GM21786 (cell line): ENCODE results near the gene KRTAP9-3.
"Not testable (repeated sequence)": the region's sequence is repeated elsewhere in the genome, so short reads cannot be mapped to it uniquely, and the experiment has no call there.

ENCODE experiments used
- ATAC-seq: cut with Tn5 transposase; IDR thresholded peaks from one replicate; pipeline ENCODE4 v1.9.1; 2021; ENCODE audit not compliant: unreplicated experiment

Gene KRTAP9-3, protein sequence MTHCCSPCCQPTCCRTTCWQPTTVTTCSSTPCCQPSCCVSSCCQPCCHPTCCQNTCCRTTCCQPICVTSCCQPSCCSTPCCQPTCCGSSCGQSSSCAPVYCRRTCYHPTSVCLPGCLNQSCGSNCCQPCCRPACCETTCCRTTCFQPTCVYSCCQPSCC

DNA sequence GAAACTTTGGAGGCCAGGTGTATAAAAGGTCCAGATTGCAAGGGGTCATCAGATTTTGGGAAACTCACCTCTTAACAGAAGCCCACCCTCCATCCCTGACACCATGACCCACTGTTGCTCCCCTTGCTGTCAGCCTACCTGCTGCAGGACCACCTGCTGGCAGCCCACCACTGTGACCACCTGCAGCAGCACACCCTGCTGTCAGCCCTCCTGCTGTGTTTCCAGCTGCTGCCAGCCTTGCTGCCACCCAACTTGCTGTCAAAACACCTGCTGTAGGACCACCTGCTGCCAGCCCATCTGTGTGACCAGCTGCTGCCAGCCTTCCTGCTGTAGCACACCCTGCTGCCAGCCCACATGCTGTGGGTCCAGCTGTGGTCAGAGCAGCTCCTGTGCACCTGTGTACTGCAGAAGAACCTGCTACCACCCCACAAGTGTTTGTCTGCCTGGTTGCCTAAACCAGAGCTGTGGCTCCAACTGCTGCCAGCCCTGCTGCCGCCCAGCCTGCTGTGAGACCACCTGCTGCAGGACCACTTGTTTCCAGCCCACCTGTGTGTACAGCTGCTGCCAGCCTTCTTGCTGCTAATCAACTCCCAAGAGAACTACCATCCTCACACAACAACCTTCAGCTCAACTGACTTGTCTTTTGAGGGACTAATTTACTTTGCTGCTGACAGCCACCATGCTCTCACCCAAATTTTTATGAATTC, at the start of gene KRTAP9-3:
KRTAP9-3 (plus strand) TSS at position 51 of the 707 bp plus-strand sequence; CDS start at position 104, 53 bp downstream.
- ATAC-seq: not testable (repeated sequence)

- ATAC-seq: no peak
Measured at GRCh38 chr17:41184480-41184961, 47.7 kb upstream of the KRTAP9-3 start, which contains the start of gene KRTAP4-1. Gene KRTAP4-1 (minus strand): TSS chr17:41184911. CDS start chr17:41184854, 57 bp downstream.

- no peak for ATAC-seq
Measured at GRCh38 chr17:41185001-41185400, 47.2 kb upstream of the KRTAP9-3 start.

DNA sequence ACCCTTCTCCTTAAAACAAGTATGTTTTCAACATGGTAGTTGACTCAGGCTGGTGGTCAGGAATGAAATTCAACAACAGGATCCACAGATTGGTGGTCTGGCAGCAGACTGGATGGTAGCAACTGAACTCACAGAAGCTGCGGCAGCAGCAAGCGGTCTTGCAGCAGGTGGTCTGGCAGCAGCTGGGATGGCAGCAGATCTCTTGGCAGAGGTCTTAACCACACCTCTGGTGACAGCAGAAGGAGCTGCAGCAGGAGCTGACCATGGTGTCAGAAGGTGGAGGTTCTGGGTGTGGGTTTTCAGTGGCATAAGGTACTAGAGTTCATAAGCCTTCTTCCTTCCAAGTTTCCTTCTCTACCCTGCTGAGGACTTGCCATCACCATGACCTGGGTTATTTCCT, 45.4 kb upstream of the KRTAP9-3 start:
- no peak for ATAC-seq

DNA sequence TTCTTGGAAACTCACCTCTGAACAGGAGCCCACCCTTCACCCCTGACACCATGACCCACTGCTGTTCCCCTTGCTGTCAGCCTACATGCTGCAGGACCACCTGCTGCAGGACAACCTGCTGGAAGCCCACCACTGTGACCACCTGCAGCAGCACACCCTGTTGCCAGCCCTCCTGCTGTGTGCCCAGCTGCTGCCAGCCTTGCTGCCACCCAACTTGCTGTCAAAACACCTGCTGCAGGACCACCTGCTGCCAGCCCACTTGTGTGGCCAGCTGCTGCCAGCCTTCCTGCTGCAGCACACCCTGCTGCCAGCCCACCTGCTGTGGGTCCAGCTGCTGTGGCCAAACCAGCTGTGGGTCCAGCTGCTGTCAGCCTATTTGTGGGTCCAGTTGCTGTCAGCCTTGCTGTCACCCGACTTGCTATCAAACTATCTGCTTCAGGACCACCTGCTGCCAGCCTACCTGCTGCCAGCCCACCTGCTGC, 42.4 kb upstream of the KRTAP9-3 start, which contains the start of gene KRTAP9-1:
KRTAP9-1 (plus strand) TSS at position 51 of the 482 bp plus-strand sequence; CDS start at position 51, 0 bp downstream.
- ATAC-seq: not testable (repeated sequence)

DNA sequence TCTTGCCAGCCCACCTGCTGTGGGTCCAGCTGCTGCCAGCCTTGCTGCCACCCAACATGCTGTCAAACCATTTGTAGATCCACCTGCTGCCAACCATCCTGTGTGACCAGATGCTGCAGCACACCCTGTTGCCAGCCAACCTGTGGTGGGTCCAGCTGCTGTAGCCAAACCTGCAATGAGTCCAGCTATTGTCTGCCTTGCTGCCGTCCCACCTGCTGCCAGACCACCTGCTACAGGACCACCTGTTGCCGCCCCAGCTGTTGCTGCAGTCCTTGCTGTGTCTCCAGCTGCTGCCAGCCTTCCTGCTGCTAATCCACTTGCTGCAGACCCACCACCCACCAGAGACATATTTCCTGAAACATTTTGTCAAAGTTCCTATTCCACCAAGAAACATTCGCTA, 41.9 kb upstream of the KRTAP9-3 start:
- no peak for ATAC-seq

GRCh38 chr17:41196068-41196467, 36.2 kb upstream of the KRTAP9-3 start:
- ATAC-seq: no peak

GRCh38 chr17:41199421-41200078, 32.7 kb upstream of the KRTAP9-3 start:
- ATAC-seq: no peak

DNA sequence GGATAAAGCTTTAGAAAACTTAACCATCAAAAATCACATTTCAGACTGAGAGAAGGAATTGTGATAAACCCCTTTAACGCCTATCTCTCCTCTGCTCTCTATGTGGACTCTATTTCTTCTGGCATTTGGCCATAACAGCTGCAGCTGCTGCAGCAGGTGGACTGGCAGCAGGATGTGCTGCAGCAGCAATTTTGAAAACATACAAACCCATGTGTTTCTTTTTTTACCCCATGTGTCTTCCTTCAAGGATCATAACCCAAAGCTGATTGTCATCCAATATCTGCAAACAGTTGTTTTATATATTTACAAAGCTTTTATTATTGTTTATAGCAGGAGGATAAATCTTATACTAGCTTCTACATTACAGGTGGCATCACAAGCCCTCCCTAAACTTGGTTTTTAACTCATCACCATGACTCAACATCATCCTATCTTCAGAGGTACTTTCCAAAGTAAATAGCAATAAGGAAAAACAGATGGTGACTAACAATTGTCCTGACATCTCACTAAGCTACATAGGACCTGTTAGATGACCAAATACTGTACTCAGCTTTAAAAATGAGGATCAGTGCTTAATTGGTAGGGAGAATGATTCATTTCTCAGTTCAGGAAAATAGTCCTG, 20.3 kb upstream of the KRTAP9-3 start:
- no peak for ATAC-seq

GRCh38 chr17:41212524-41213169, 19.6 kb upstream of the KRTAP9-3 start:
- no peak for ATAC-seq

- no peak for ATAC-seq
Measured at GRCh38 chr17:41215681-41216080, 16.6 kb upstream of the KRTAP9-3 start.

DNA sequence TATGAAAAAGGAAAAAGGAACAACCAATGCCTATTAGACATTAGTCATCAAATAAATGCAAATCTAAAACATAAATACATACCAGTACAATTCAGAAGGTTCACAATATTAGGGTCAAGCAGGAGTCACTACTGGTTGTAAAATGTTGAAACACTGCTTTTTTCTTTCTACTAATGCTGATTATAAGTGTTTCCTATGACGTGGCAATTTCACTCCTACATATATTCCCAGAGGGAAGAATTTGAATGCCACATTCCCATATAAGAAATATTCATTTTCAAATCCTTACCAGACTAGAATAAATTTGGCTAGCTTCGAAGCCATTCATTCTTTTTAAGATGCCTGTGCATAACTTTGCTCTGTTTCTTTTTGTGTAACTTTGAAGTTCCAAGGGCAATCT, 8.4 kb upstream of the KRTAP9-3 start:
- no peak for ATAC-seq

DNA sequence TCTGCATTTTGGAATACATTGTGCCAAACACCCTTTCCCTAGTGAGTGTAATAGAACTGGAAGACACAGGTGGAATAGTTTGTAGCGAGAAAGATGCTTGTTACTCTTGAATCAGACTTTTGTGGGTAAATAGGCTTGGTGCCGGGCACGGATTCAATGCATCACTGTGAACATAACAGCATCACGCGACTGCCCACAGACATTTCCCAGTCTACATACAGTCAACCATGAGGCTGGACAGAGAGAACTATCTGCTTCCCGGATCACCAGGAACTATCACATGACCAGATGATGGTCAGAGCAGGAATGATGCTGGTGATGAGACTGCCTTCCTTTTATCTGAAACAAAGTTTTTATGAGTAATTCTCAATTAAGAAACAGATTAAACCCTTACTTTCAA, 6.2 kb upstream of the KRTAP9-3 start:
- no peak for ATAC-seq

GRCh38 chr17:41226598-41227095, 5.6 kb upstream of the KRTAP9-3 start, which contains the start of gene KRTAP9-2:
Gene KRTAP9-2 (plus strand): TSS chr17:41226648. CDS start chr17:41226655, 7 bp downstream.
- not testable (repeated sequence) for ATAC-seq

GRCh38 chr17:41230094-41230493, 2.2 kb upstream of the KRTAP9-3 start:
- no peak for ATAC-seq

GRCh38 chr17:41231731-41232130, 518 bp upstream of the KRTAP9-3 start:
- ATAC-seq: no peak

DNA sequence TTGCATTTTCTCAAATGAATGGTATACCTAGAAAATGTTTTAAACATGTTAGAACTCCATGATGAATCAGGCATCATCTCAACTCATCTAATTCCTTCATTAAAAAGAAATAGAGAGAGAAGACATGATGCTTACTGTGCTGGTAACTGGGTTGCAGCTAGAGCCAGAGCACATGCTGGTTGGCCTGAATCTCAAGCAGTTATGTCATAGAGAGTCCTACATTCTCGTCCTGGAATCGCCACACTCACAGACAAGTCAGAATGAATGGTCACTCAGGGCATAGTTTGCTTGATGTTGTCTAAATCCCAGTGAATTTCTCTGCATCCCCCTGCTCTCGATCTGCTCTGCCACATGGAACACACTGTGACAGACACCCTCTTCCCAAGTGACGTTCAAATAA, 4.9 kb downstream of the KRTAP9-3 start:
- ATAC-seq: not testable (repeated sequence)

- ATAC-seq: not testable (repeated sequence)
Measured at GRCh38 chr17:41237949-41238437, 5.7 kb downstream of the KRTAP9-3 start, which contains the start of gene KRTAP9-8. Gene KRTAP9-8 (plus strand): TSS chr17:41237999. CDS start chr17:41238052, 53 bp downstream.

DNA sequence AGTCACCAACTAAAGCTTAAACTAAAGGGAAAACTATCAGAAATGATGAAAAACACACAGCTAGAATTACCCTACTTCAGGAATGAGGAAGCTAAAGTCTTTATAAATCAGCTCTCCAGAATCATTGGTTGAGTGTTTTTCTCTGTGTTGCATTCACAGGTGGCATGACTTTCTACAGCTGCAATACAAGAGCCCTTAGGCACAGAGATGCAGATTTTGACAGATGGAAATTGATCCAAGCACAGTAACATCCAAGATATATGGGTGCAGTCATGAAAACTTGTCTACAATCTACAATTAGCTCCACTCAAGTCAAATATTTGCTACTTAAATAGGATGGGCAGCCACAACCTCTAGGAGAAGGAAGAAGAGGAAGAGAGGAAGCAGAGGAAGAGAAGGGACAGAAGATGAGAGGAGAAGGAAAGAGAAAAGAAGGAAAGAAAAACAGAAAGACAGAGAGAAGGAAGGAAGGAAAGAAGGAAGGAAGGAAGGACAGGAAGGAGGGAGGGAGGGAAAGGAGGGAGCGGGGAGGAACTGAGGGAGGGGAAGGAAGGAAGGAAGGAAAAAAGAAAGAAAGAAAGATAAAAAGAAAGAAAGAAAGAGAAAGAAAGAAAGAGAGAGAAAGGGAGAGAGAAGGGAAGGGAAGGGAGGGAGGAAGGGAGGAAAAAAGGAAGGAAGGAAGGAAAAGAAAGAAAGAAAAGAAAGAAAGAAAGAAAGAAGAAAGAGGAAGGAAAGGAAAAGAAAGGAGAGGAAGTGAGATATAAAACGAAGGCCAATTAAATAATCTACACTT, 14.9 kb downstream of the KRTAP9-3 start:
- ATAC-seq: not testable (repeated sequence)
